Measurements from ENCODE around the gene UNKL. TPM values are rescaled to one million over a fixed set of nuclear protein-coding genes. Genes with fewer than 3 reads are reported as not detected.

Gene UNKL
- total RNA-seq, 1 donor from 2014 or later = 31.5 TPM

GRCh38 chr16:1335996-1336395, 78.5 kb downstream of the UNKL start:
- no peak for DNase-seq (ENCODE audit: low spot score, unreplicated experiment)
- Mint-ChIP-seq H3K4me1 (ENCODE audit: low read depth) (peaks cover 10% of the 10 kb centered on the region), H3K9me3 (ENCODE audit: low read depth) (no peaks in the 10 kb centered on the region), H3K27me3 (peaks cover 27% of the 10 kb centered on the region), H3K27ac (no peak overlapping the region), H3K36me3 (ENCODE audit: insufficient read depth) (no peaks in the 10 kb centered on the region), H3K4me3 (ENCODE audit: low read depth) (no peak overlapping the region)
- TF ChIP-seq, protein P1, sequence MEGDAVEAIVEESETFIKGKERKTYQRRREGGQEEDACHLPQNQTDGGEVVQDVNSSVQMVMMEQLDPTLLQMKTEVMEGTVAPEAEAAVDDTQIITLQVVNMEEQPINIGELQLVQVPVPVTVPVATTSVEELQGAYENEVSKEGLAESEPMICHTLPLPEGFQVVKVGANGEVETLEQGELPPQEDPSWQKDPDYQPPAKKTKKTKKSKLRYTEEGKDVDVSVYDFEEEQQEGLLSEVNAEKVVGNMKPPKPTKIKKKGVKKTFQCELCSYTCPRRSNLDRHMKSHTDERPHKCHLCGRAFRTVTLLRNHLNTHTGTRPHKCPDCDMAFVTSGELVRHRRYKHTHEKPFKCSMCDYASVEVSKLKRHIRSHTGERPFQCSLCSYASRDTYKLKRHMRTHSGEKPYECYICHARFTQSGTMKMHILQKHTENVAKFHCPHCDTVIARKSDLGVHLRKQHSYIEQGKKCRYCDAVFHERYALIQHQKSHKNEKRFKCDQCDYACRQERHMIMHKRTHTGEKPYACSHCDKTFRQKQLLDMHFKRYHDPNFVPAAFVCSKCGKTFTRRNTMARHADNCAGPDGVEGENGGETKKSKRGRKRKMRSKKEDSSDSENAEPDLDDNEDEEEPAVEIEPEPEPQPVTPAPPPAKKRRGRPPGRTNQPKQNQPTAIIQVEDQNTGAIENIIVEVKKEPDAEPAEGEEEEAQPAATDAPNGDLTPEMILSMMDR (IDR thresholded peaks at IDR 0.05; ENCODE audit: unreplicated experiment) = no peak

GRCh38 chr16:1335211-1335971, 79.1 kb downstream of the UNKL start:
- no peak for DNase-seq (ENCODE audit: low spot score, unreplicated experiment)
- Mint-ChIP-seq H3K4me3 (ENCODE audit: low read depth) (no peak overlapping the region), H3K36me3 (ENCODE audit: insufficient read depth) (no peaks in the 10 kb centered on the region), H3K9me3 (ENCODE audit: low read depth) (no peaks in the 10 kb centered on the region), H3K4me1 (ENCODE audit: low read depth) (peaks cover 10% of the 10 kb centered on the region), H3K27ac (no peak overlapping the region), H3K27me3 (peaks cover 27% of the 10 kb centered on the region)
- TF ChIP-seq, protein P1 (IDR thresholded peaks at IDR 0.05; ENCODE audit: unreplicated experiment) = no peak

GRCh38 chr16:1334739-1335138, 79.8 kb downstream of the UNKL start:
- Mint-ChIP-seq H3K4me1 (ENCODE audit: low read depth) (peaks cover 10% of the 10 kb centered on the region), H3K9me3 (ENCODE audit: low read depth) (no peaks in the 10 kb centered on the region), H3K27ac (no peak overlapping the region), H3K4me3 (ENCODE audit: low read depth) (no peak overlapping the region), H3K27me3 (peaks cover 27% of the 10 kb centered on the region), H3K36me3 (ENCODE audit: insufficient read depth) (no peaks in the 10 kb centered on the region)
- DNase-seq (ENCODE audit: low spot score, unreplicated experiment) = no peak
- TF ChIP-seq, protein P1 (IDR thresholded peaks at IDR 0.05; ENCODE audit: unreplicated experiment) = no peak

GRCh38 chr16:1333854-1334700, 80.4 kb downstream of the UNKL start:
- Mint-ChIP-seq H3K27ac (no peak overlapping the region), H3K4me3 (ENCODE audit: low read depth) (peak overlapping the region; percentile 40), H3K9me3 (ENCODE audit: low read depth) (no peaks in the 10 kb centered on the region), H3K36me3 (ENCODE audit: insufficient read depth) (no peaks in the 10 kb centered on the region), H3K4me1 (ENCODE audit: low read depth) (peaks cover 10% of the 10 kb centered on the region), H3K27me3 (peaks cover 27% of the 10 kb centered on the region)
- TF ChIP-seq, protein P1 (IDR thresholded peaks at IDR 0.05; ENCODE audit: unreplicated experiment) = no peak
- no peak for DNase-seq (ENCODE audit: low spot score, unreplicated experiment)

DNA sequence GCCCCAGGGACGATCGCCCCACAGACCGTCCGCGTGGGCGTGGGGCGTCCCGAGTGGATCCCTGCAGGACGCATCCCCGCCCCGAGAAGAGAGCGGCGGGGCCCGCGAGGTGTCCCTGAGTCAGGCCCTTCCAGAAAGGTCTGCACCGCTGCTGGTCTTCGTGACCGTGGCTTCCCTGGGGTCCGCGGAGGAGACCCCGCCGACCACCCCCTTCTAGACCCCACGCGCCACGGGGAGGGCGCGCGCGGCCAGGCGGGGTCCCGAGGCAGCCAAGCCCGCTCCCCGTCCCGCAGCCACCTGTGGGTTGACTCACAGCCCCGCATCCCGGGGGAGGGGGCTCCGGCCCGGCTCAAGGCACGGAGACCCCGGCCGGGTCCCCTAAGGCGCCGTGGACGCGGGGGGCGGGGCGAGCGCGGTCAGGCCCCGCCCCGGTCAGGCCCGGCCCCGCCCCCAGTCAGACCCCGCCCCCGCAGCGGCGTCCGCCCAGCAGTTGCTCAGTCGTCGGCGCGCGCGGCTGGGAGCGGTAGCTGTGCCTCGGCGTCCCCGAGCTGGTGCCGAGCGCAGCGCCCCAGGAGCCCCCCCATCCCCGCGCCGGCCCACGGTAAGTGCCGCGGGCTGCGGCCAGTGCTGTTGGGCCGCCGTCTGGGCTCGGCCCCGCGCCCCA, 81.2 kb downstream of the UNKL start, which contains the start of gene BAIAP3:
Gene BAIAP3, plus strand, starts transcription at position 497 of the 664 bp plus-strand sequence. CDS start 4,905 bp downstream, outside the sequence.
- Mint-ChIP-seq H3K27ac (peak within 1 kb of the TSS; percentile 59), H3K4me1 (ENCODE audit: low read depth) (peaks cover 10% of the 10 kb centered on the region), H3K27me3 (peaks cover 27% of the 10 kb centered on the region), H3K36me3 (ENCODE audit: insufficient read depth) (no peaks in the 10 kb centered on the region), H3K9me3 (ENCODE audit: low read depth) (no peaks in the 10 kb centered on the region), H3K4me3 (ENCODE audit: low read depth) (peak within 1 kb of the TSS; percentile 50)
- TF ChIP-seq, protein P1 (IDR thresholded peaks at IDR 0.05; ENCODE audit: unreplicated experiment) = no peak
- no peak for DNase-seq (ENCODE audit: low spot score, unreplicated experiment)
